HT-29 (cell line): ENCODE results near the gene SEMA4C. TPM values are rescaled to one million over a fixed set of nuclear protein-coding genes. Genes with fewer than 3 reads are reported as not detected.

ENCODE experiments used
- DNase-seq: peaks from one replicate; pipeline ENCODE4 v3.0.0-alpha.2; 2015; ENCODE audit warnings: low spot score
- total RNA-seq: library from RNA; depleted of rRNA; stranded (reverse); fragments of >200 nt; shearing (Covaris generic); gene quantifications from 2 replicates; pipeline ENCODE4 v1.2.3, GENCODE V29; 2014

Gene SEMA4C
- total RNA-seq, 1 experiment from 2014 or later = 8.8 TPM

DNA sequence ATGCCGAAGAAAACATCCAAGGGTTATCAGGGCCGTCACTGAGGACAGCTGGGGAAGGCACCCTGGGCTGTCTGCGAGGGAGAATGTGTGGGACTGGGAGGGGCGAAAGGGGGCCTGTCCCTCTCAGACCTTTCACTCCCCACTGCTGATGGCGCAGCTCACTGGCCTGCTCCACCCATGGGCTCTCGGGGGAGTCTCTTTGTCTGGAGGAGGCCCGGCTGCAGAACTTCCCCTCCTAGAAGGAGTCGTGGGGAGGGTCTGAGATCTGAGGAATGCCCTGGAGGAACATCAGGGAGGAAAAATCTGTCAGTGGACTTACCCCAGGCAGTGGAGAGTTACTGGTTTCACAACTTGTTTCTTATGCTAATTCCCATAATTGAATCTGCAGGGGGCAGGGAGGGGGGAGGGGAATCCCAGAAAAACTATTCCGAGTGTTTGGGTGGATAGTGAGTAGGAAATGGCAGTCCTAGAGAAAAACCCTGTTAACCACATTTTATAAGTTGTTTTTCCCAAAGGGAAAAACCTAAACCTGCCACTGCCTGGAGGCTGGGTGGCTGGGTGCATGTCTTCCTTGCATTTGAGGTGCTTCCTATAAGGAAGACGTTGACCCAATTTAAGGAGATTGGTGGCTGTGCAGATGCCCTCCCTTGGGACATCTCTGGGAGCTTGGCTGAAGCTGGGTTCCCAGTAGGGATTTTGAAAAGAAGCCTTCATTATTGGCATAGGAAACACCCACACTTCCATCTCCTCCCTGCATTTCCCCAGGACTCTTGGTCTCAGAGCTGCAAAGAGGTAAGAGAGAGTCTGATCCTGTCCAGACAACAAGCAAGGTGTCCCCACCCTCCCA is 11.7 kb upstream of the SEMA4C start:
- no peak for DNase-seq

DNA sequence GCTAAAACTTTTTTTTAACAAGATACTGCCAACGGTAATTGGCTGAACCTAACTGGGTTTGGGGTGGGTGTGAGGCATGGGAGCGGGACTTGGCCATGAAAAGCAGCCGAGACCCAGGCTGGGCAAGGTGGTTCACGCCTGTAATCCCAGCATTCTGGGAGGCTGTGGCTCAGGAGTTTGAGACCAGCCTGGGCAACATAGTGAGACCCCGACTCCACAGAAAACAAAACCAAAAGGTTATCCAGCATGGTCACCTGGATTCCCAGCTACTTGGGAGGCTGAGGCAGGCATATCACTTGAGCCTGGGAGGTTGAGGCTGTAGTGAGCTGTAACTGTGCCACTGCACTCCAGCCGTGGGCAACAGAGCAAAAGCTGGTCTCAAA is 11.0 kb upstream of the SEMA4C start:
- DNase-seq = no peak

DNA sequence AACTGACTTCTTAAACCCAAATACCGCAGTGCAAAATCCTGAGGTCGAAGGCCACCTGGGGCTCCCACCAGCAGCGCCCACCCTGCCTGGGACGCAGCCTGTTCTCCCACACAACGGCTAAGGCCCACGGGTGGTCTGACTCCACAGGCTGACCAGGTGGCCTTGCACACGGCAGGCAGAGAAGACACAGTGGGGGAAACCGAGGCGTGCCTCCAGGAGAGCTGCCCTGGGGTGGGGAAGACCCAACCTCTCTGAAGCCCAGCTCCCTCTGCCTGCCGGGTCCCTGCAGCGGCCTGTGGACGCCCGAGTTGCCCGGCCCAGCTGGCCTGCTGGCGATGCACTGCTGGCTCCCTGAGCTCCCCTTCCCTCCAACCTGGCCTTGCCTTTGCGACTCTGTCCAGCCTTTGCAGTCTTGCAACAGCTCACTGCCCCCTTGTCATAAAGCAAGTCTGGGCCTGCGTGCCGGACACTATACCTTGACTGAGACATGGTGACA is 9.7 kb upstream of the SEMA4C start:
- no peak for DNase-seq

DNA sequence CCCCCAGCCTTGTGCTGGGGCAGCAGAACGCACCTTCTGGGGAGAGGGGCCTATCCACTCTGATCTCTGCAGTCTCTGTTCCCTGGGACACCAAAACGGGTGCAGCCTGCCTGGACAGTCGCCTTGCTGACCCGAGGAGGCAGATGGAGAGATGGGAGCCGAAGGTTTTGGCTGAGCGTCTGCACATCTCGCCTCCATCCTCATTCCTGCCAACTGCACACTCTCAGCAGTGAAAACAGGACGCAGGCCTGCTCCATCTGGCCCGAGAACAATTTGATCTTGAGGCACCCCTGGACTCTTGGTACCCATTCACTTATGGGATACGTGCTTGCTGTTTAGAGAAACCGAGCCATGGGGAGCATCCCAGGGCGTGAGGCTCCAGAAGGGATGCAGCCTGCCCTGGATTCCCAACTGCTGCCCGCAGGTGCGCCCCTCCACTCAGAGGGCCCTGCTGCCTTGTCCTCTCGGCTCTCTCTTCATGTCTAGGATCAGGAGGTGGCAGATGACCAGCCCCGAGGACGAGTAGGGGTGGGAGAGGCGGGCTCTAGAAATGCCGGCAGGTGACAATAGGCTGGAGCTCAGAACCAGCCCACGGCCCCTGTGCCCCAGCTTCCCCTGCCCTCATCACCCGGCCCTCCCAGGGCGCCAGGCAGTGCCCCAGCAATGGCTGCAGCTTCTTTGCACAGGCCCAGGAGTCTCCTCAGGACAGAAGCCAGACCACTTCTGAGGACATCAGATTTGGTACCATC is 9.1 kb upstream of the SEMA4C start:
- DNase-seq = no peak

DNA sequence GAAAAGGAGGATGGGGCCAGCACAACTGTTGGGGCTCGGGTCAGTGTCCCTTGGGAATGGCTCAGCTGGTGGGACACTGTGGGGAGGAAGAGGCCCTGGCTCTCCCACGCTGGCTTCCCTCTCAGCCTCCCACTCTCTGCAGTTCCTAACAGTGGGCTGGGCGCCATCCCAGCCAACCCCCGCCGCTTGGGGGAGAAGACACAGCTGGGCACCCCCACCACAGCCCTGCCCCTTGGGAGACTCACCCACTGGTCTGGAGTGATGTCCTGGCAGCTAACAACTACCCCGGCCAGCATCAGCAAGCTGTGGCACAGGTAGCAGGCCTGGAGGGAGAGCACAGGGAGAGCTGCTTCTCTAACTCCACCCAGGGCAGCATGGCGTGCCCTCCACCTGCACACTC is 8.3 kb upstream of the SEMA4C start:
- DNase-seq = no peak

DNA sequence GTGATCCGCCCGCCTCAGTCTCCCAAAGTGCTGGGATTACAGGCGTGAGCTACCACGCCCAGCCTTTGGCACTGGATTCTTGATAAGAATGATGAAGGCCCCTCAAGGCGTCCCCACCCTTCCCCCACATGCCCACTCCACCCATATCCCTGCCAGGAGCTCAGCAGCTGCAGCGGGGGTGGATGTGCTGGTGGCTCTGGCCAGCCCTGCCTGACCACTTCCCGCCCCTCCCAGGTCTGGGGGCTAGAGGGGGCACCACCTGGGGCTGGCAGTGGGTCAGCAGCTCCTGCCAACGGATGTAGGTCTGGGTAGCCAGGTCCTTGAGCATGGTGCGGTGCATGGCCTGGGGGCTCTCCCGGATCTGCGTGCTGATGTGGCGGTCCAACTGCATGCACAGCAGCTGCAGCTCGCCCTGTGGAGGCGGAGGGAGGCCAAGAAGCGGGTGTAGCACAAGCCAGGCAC is 7.8 kb upstream of the SEMA4C start:
- DNase-seq = no peak

DNA sequence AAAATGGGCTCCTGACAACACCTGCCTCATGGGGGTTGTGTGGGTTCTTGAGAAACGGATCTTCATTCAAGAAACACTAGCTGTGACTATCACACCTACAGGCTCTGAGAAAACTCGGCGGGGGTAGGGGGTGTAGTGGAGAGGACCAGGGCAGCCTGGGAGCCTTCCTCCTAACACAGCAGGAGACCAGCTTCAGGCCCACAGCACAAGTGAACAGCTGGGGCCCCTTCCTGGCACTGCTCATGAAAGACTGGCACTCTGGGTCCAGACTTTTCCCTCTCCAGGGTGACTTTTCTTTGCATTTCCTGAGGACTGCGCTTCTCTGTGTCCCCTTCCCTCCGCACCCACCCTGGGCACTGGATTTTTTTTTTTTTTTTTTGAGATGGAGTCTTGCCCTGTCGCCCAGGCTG is 7.2 kb upstream of the SEMA4C start:
- DNase-seq = no peak

DNA sequence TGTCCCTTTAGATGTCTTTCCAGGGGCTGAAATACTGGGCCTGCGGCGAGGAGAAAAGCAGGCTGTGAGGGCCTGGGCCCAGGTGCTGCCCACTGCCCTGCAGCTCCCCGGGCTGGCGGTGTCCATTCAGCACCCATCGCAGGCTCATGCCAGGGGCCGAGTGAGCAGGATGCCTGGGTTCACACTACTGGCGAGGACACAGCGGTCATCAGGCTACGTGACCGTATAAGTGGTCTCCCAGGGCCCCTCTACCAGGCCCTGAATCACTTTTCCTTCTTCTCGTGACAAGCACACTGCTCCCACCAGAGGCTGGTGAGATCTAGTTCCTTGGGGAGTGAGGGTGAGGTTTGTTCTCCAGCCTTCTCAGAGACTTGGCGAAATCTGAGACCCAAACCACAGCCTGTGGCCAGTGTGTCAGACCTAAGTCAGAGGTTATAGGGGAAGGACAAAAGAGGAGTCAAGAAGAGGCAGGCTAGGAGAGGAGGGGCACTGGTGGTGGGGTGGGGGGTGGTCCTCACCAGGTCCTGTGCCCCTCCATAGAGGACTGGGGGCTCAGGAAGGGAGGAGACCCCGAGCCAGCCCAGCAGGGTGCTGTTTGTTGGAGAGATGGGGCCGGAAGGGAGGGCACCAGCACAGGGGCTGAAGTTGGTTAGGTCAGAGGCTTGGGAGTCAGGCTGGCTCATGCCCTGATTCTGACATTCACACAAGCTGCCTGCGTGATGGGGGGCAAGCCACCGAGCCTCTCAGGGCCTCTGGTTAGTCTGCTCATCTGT is 6.6 kb upstream of the SEMA4C start:
- DNase-seq = no peak

DNA sequence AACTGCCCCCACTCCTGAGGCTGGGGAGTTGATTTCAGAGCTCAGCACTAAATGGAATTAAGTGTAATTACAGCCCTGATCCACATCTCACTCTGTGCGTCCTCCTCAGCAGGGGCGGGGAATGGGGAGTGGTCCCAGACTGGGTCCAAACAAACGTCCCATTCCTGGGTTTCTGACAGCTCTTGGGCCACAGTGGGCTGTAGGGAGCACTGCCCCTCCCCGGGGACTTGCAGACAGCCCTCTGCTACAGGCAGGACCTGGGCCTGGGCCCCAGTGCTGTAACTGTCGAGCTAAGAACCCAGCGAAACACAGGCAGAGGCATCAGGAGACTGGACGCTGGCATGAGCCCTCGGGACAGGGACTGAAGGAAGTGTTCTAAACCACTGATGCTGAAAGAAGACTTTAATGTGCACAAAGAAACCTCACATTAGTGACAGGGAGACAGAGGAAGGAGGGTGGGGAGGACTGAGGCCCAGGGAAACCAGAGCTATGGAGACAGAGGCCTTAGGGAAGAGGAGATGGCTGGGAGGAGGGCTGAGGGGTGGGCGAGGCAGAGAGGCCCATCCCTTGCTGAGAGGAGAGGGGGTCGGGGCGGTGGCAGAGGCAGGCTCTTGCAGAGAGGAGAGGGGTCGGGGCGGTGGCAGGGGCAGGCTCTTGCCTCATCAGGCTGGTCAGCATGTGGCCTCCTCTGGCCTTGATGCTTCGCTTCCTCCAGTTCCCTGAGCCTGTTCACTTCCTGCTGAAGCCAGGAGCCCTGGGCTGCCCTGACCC is 5.8 kb upstream of the SEMA4C start:
- no peak for DNase-seq

DNA sequence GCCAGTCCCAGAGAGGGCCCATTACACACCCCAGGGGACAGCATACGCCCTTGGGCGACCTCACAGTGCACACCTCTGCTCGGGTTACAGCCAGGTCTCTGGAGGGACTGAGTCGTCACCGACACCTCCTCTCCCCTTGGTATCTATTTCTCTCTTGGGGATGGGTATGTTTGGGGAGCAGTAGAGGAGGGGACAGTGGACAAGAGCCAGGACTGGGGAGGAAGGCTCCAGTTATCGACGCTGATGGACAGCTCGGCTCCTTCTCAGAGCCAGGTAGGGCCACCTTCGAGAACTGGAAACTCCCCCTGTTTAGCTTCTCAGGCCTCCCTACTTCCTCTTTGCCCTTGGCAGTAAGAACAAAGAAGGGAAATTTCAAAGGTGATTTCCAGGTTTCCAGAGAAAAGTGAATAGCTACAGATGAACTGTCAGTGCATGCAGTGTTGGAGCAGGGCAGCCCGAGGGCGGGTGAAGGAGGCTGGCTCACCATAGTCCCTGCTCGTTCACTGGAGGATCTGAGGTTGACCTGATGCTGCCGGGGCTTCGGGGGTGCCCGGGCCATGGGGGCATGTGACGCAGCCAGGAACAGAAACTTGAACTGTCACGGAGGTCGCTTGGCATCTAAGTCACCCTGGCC is 4.4 kb upstream of the SEMA4C start:
- no peak for DNase-seq

DNA sequence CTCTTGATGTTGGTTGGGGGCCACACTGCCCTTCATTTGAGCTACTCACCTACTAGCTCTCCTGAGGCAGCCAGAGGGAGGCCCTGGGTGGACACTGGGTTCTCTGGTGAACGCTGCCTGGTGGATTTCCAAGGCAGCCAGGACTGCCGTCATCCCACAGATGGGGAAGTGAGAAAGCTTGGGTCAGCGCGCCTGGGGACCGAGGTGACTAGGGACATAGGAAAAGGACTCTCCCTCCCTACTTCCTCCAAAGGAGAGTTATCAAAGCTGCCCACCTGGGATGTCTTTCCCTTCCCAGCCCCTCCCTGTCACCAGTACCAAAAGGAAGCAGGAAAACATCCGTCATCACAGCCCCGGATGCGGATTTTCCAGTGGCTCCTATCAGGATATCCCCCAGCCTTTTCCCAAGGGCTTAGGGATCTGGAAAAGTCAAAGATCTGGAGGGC is 3.8 kb upstream of the SEMA4C start:
- no peak for DNase-seq

DNA sequence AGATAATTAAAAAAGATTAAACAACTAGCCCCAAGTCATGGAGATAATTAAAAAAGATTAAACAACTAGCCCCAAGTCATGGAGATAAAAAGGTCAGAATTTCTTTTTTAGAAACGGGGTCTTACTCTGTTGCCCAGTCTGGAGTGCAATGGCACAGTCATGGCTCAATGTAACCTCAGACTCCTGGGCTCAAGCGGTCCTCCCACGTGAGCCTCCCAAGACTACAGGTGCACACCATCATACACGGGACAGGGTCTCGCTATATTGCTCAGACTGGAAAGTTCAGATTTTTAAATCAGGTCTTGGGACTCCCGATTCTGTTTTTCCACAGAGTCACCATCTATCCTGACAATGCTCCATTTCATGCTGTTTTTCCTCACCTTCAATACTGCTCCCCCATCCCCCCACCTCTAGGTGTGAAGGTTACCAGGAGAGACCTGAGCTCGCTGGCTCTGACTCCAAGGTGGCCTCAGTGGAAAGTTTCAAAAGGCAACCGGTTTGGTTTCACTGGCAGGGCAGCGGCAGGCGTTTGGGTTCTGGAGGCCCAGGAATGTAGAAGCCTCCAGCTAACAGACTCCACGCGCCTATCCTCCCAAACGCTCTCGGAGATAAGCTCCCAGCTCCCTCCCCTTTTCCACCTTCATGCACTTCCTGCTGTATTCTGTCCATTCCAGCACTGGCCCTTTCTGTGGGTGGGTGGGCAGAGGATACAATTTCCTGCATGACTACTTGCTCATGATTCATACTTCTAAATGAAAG is 2.9 kb upstream of the SEMA4C start:
- DNase-seq = no peak

DNA sequence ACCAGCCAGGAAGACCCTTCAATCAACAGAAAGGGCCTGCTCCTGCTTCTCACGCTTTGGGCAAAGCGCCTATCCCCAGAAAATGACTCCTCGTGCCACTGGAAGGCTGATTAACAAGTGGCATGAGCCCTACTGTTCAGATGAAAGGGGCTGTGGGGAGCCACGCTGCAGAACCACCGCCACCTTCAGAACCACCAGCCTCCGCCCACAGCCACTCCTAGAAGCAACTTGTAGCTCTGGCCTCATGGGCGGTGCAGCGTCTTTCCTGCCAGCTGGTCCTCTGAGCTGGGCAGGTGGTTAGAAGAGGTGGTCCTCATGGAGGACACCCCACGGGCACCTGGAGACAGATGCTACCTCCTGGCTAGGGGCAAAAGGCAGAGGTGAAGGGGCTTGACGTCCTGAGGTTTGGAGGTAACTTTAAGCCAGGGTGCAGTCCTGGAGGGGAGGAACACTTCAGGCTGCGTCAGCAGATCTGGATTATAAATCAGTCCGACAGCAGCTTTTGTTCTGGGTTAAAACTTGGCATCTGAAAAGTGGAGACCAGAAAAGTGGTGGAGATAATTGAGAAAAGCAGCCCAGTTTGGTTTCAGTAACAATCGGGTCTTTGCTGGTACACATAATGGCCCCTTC is 861 bp upstream of the SEMA4C start:
- DNase-seq = peak; percentile 29

DNA sequence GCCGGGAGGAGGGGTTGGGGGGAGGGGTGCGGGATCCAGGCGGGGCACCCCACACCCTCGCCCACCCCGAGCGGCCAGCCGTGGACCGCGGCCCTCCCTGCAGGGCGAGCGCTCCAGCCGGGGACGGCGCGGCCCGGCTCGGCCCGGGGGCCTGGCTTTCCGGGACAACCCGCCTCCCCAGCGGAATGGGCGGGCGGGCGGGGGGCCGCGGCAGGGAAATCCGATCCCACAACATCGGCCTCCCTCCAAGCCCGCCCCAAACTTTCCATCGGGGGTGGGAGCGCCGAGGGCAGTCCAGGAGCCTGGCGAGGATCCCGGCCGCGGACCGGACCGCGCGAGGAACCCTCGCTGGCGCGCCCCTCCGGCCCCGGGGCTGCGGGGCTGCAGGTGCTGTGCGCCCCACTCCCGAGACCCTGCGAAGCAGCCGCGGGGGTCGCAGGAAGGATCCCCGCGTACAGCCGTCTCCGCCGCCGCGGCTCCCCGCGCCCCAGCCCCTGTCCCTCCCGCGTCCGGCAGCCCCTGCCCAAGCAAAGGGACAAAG is 529 bp downstream of the SEMA4C start:
- DNase-seq = peak; percentile 12

DNA sequence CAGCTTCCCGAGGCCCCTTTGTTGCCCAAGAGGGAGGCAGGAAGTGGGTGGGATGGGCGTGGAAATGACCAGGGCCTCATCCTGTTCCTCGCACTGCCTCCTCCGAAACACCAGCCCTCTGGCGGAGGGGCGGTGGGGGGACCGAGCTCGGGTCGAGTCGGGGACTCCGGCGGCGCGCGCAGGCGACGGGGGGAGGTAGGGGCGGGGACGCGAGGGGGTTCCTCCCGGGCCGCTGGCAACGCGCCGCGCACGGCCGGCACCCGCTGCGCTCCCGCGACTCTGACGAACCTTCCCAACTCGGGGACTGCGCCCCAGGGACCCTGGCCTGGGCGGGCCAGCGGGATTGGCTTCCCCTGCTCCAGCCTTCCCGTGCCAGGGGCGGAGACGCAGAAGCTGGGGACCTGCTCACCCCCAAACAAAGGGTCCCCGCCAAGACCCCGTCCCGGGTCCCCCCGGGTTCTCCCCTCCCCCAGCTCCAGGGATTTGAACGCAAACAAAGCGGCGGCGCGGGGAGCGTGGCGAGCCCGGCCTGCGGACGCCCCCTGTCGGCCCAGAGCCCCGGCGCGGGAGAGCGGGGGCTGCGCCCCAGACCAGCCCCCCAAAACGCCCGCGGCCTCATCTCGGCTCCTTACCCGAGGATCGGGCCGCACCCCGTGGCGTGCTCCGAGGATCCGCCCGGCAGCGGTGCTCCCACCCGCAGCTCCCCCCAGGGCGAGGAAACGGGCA is 1.2 kb downstream of the SEMA4C start:
- DNase-seq = peak; percentile 47

DNA sequence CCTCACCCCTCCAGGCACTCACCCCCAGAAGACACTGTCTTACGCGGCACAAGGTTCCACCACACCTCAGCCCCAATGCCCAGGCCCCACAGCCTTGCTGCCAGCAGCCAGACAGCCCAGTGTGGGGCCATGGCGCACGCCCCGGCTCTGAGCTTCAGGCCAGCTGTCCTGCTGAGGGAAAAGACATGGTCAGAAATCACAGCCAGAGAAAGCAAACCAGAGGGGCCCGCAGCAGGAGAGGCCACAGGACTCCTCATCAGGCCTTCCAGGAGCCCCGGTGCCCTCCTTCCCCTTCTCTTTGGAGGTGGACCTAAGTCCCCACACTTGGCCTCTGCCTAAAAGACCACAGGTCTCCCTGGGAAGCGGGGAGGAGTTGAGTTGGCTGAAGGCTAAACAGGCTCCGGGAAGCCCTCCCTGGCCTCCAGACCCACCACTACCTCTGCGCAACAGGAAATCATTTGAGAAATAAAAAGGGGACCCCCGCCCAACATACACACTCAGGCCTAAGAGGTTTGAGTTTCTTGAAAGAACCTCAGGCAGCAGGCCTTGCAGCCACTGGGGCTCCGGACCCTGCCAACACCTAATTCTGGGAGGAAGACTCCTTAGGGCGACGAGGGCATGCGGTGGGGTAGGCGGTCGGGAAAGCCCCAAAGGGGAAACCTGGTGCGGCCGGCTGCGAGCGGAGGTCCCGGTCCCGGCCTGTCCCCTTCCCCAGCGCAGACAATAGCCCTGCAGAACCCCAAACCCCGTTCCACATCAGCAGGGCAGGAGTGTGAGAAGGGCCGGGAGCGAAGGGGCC is 1.9 kb downstream of the SEMA4C start:
- DNase-seq = no peak

DNA sequence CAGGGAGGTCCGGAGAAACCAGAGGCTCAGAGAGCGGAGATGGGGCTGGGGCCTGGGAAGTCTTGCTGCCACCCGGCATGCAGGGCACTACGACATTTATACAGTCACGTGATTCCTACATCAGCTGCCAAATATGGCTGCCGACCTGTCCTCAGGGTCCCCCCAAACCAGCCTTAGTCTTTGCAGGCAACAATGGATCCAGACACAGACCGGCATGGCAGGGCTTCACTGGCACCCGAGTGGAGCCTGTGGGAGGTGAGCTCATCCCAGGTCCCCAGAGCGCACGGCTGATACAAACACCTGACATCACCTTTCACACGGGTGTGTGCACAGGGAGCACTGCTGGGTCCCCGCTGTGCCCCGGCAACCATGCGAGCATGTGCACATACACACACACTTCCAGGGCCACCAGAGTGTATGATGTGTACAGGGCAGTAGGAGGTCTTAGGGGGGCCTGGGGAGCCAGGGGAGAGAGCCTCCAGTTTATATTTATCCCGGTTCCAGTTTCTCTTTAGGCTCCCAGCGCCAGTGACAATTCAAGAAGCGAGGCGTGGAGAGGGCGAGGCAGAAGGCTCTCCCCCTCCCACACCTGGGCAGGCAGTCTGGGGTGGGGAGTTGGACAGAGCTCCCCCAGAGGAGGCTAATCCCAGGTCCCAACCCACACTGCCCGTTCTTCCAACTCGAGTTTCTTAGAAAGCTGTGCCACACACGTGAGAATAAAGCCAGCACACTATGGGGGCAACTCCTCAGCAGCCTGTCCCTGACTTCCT is 2.7 kb downstream of the SEMA4C start:
- DNase-seq = no peak
